ENCODE results near the gene PTRH2. TPM values are rescaled to one million over a fixed set of nuclear protein-coding genes. Genes with fewer than 3 reads are reported as not detected.
"Not testable (repeated sequence)": the region's sequence is repeated elsewhere in the genome, so short reads cannot be mapped to it uniquely, and the experiment has no call there.

Gene PTRH2
- total and polyA plus RNA-seq, 2 donors = 23.2 to 25.9 TPM

DNA sequence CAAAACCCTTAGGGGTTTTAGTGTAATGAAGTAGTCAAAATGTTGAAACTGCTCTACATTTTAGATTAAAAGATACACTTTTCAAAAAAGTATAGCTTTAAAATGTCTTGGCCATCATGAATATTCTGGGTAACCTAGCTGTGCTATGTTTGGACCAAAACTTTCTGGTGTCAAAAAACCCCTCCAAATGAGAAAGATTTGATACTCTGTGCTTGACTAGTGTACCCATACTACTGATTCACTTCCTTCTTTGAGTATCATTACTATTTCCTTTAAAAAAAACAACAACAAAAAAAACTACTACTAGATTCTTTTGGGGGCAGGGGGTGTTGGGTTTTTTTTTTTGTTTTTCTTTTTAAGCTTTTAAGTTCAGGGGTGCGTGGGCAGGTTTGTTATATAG, 37.3 kb downstream of the PTRH2 start:
- no peaks in the 10 kb centered on the region for H3K4me1 ChIP-seq (ENCODE audit: control insufficient read depth in 2 of 2, insufficient read depth in 2 of 2, low read length in 2 of 2)
- H3K9me3 ChIP-seq (ENCODE audit: control insufficient read depth in 2 of 2, insufficient read depth in 1 of 2, low read length in 1 of 2) = no peaks in the 10 kb centered on the region
- 98% methylated on average over 1 of the region's 1 CpG for WGBS
- H3K36me3 ChIP-seq (ENCODE audit: control insufficient read depth in 2 of 2, insufficient read depth in 2 of 2, low read length in 1 of 2) = peaks cover 15 to 82% of the 10 kb centered on the region in 2 donors
- no peaks in the 10 kb centered on the region for H3K27me3 ChIP-seq (ENCODE audit: control insufficient read depth in 2 of 2, insufficient read depth in 1 of 2, low read length in 1 of 2)
- no peak for DNase-seq (ENCODE audit: low read depth in 6 of 9, low spot score in 9 of 9)
- H3K27ac ChIP-seq (ENCODE audit: low read depth in 1 of 2, low read length in 1 of 2) = no peak overlapping the region
- H3K4me3 ChIP-seq (ENCODE audit: low read length in 2 of 2) = no peak overlapping the region

DNA sequence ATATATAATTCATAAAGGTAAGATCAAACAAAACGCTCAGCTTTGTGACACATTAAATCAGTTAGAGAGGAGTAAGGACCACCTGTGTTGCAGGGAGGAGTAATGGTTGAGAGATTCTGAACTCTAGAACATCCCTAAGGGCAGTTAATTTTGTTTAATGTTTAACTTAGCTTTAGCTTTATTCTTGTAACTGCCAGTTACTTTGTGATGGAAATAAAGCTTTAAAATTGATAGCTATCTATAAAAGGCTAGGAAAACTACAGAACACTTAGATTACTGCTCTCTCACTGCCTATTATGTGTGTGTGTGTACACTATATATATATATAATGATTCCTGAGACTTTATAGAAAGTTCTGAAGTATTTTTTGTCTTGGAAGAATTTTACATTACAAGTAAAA, 37.8 kb downstream of the PTRH2 start:
- H3K36me3 ChIP-seq (ENCODE audit: control insufficient read depth in 2 of 2, insufficient read depth in 2 of 2, low read length in 1 of 2) = peaks cover 19 to 83% of the 10 kb centered on the region in 2 donors
- no peaks in the 10 kb centered on the region for H3K4me1 ChIP-seq (ENCODE audit: control insufficient read depth in 2 of 2, insufficient read depth in 2 of 2, low read length in 2 of 2)
- DNase-seq (ENCODE audit: low read depth in 6 of 9, low spot score in 9 of 9) = no peak
- H3K27ac ChIP-seq (ENCODE audit: low read depth in 1 of 2, low read length in 1 of 2) = no peak overlapping the region
- no peaks in the 10 kb centered on the region for H3K9me3 ChIP-seq (ENCODE audit: control insufficient read depth in 2 of 2, insufficient read depth in 1 of 2, low read length in 1 of 2)
- WGBS = 78% methylated on average over 1 of the region's 1 CpG
- no peak overlapping the region for H3K4me3 ChIP-seq (ENCODE audit: low read length in 2 of 2)
- H3K27me3 ChIP-seq (ENCODE audit: control insufficient read depth in 2 of 2, insufficient read depth in 1 of 2, low read length in 1 of 2) = no peaks in the 10 kb centered on the region

DNA sequence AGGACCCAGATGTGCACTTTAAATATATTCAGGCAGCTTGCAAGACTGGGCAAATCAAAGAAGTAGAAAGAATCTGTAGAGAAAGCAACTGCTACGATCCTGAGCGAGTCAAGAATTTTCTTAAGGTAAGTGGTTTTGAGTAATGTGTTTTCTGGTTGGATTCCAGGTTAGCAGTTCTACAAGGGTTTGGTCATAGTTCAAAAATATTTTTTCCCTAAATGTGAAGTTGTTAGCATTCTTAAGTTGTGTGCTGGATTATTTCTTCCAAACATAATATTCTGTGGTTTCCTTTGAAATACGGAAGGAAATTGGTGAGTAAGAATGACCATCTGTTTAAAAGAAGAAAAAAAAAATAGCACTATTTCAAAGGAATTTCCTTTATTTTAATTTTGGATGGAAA, 38.4 kb downstream of the PTRH2 start:
- 43% methylated on average over 3 of the region's 3 CpGs for WGBS
- Histone ChIP-seq H3K4me3 (ENCODE audit: low read length in 2 of 2) (no peak overlapping the region), H3K4me1 (ENCODE audit: control insufficient read depth in 2 of 2, insufficient read depth in 2 of 2, low read length in 2 of 2) (no peaks in the 10 kb centered on the region), H3K27me3 (ENCODE audit: control insufficient read depth in 2 of 2, insufficient read depth in 1 of 2, low read length in 1 of 2) (no peaks in the 10 kb centered on the region), H3K9me3 (ENCODE audit: control insufficient read depth in 2 of 2, insufficient read depth in 1 of 2, low read length in 1 of 2) (no peaks in the 10 kb centered on the region), H3K27ac (ENCODE audit: low read depth in 1 of 2, low read length in 1 of 2) (no peak overlapping the region), H3K36me3 (ENCODE audit: control insufficient read depth in 2 of 2, insufficient read depth in 2 of 2, low read length in 1 of 2) (peaks cover 20 to 83% of the 10 kb centered on the region in 2 donors)
- DNase-seq (ENCODE audit: low read depth in 6 of 9, low spot score in 9 of 9) = no peak

DNA sequence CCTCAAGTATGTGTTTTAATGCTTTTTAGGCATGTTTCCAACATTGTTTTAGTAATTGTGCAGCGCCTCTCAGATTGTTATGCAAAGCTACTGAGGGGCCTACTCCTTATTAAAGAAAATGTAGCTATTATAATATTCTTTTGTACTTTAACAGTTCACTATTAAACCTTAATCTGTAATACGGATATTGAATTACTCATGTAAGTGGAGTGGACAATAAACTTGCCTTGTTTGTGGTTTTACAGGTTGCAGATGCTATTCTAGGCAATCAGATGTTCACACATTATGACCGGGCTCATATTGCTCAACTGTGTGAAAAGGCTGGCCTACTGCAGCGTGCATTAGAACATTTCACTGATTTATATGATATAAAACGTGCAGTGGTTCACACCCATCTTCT, 41.0 kb downstream of the PTRH2 start:
- Histone ChIP-seq H3K27me3 (ENCODE audit: control insufficient read depth in 2 of 2, insufficient read depth in 1 of 2, low read length in 1 of 2) (no peaks in the 10 kb centered on the region), H3K9me3 (ENCODE audit: control insufficient read depth in 2 of 2, insufficient read depth in 1 of 2, low read length in 1 of 2) (no peaks in the 10 kb centered on the region), H3K4me3 (ENCODE audit: low read length in 2 of 2) (no peak overlapping the region), H3K36me3 (ENCODE audit: control insufficient read depth in 2 of 2, insufficient read depth in 2 of 2, low read length in 1 of 2) (peaks cover 26 to 86% of the 10 kb centered on the region in 2 donors), H3K27ac (ENCODE audit: low read depth in 1 of 2, low read length in 1 of 2) (no peak overlapping the region), H3K4me1 (ENCODE audit: control insufficient read depth in 2 of 2, insufficient read depth in 2 of 2, low read length in 2 of 2) (no peaks in the 10 kb centered on the region)
- 94% methylated on average over 5 of the region's 5 CpGs for WGBS
- DNase-seq (ENCODE audit: low read depth in 6 of 9, low spot score in 9 of 9) = no peak

DNA sequence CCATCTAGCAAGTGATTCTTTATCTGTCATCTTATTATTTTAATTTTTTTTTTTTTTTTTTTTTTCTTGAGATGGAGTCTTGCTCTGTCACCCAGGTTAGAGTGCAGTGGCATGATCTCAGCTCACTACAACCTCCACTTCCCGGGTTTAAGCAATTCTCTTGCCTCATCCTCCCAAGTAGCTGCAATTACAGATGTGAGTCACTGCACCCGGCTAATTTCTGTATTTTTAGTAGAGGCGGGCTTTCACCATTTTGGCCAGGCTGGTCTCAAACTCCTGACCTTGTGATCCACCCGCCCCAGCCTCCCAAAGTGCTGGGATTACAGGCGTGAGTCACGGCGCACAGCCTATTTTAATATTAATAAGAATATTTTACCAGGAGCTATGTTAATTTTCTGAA, 50.6 kb downstream of the PTRH2 start:
- H3K4me3 ChIP-seq (ENCODE audit: low read length in 2 of 2); H3K27me3 ChIP-seq (ENCODE audit: control insufficient read depth in 2 of 2, insufficient read depth in 1 of 2, low read length in 1 of 2); H3K27ac ChIP-seq (ENCODE audit: low read depth in 1 of 2, low read length in 1 of 2); H3K4me1 ChIP-seq (ENCODE audit: control insufficient read depth in 2 of 2, insufficient read depth in 2 of 2, low read length in 2 of 2); DNase-seq (ENCODE audit: low read depth in 6 of 9, low spot score in 9 of 9); H3K9me3 ChIP-seq (ENCODE audit: control insufficient read depth in 2 of 2, insufficient read depth in 1 of 2, low read length in 1 of 2): not testable (repeated sequence)
- H3K36me3 ChIP-seq (ENCODE audit: control insufficient read depth in 2 of 2, insufficient read depth in 2 of 2, low read length in 1 of 2) = peaks cover 38 to 76% of the 10 kb centered on the region in 2 donors
- WGBS = 97% methylated on average over 7 of the region's 7 CpGs

DNA sequence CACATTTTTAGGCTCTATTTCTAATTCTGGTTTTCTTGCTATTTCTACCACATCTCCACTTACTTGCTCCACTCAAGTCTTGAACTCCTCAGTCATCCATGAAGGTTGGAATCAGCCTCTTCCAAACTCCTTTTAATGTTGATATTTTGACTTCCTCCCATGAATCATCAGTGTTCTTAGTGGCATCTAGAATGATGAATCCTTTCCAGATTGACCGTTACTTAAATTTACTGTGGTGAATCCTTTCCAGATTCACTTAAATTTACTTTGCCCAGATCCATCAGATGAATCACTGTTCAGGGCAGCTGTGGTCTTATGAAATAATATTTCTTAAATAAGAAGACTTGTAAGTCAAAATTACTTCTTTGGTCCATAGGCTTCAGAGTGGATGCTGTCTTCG, 55.1 kb downstream of the PTRH2 start:
- no peak for DNase-seq (ENCODE audit: low read depth in 6 of 9, low spot score in 9 of 9)
- Histone ChIP-seq H3K27ac (ENCODE audit: low read depth in 1 of 2, low read length in 1 of 2) (no peak overlapping the region), H3K4me1 (ENCODE audit: control insufficient read depth in 2 of 2, insufficient read depth in 2 of 2, low read length in 2 of 2) (no peaks in the 10 kb centered on the region), H3K27me3 (ENCODE audit: control insufficient read depth in 2 of 2, insufficient read depth in 1 of 2, low read length in 1 of 2) (no peaks in the 10 kb centered on the region), H3K9me3 (ENCODE audit: control insufficient read depth in 2 of 2, insufficient read depth in 1 of 2, low read length in 1 of 2) (peaks cover 0 to 1% of the 10 kb centered on the region in 2 donors), H3K4me3 (ENCODE audit: low read length in 2 of 2) (no peak overlapping the region), H3K36me3 (ENCODE audit: control insufficient read depth in 2 of 2, insufficient read depth in 2 of 2, low read length in 1 of 2) (peaks cover 45 to 70% of the 10 kb centered on the region in 2 donors)
- 97% methylated on average over 2 of the region's 2 CpGs for WGBS

DNA sequence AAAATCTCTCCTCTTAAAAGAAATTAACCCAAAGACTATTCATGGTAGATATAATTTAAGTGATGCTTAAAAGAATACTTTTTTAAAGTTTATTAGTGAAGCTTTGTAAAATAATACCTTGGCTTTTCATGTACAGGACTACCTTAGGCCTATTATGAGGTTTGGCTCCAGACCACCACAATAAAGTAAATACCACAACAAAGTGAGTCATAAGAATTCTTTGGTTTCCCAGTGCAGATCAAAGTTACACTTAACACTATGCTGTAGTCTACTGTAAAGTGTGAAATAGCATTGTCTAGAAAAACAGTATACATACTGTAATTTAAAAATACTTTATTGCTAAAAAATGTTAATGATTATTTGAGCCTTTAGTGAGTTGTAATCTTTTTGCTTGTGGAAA, 55.9 kb downstream of the PTRH2 start:
- DNase-seq (ENCODE audit: low read depth in 6 of 9, low spot score in 9 of 9) = peak in 1 of 9 donors; percentile 16
- Histone ChIP-seq H3K27me3 (ENCODE audit: control insufficient read depth in 2 of 2, insufficient read depth in 1 of 2, low read length in 1 of 2) (no peaks in the 10 kb centered on the region), H3K4me1 (ENCODE audit: control insufficient read depth in 2 of 2, insufficient read depth in 2 of 2, low read length in 2 of 2) (no peaks in the 10 kb centered on the region), H3K27ac (ENCODE audit: low read depth in 1 of 2, low read length in 1 of 2) (no peak overlapping the region), H3K36me3 (ENCODE audit: control insufficient read depth in 2 of 2, insufficient read depth in 2 of 2, low read length in 1 of 2) (peaks cover 42 to 68% of the 10 kb centered on the region in 2 donors), H3K9me3 (ENCODE audit: control insufficient read depth in 2 of 2, insufficient read depth in 1 of 2, low read length in 1 of 2) (peaks cover 0 to 1% of the 10 kb centered on the region in 2 donors), H3K4me3 (ENCODE audit: low read length in 2 of 2) (no peak overlapping the region)

DNA sequence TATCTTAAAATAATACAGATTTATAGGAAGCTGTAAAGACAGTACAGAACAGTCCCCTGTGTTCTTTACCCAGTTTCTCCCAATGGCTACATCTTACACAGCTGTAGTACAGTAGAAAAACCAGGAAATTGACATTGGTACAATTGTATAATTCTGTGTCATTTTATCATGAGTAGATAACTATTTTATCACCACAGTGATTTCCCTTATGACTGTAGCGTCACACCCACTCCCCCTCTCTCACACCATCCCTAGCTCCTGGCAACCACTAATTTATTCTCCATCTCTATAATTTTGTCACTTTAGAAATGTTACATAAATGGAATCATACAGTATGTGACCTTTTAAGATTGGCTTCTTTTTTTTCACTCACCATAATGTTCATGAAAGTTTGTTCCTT, 56.6 kb downstream of the PTRH2 start:
- H3K27ac ChIP-seq (ENCODE audit: low read depth in 1 of 2, low read length in 1 of 2) = no peak overlapping the region
- peaks cover 0 to 1% of the 10 kb centered on the region in 2 donors for H3K9me3 ChIP-seq (ENCODE audit: control insufficient read depth in 2 of 2, insufficient read depth in 1 of 2, low read length in 1 of 2)
- H3K27me3 ChIP-seq (ENCODE audit: control insufficient read depth in 2 of 2, insufficient read depth in 1 of 2, low read length in 1 of 2) = no peaks in the 10 kb centered on the region
- no peaks in the 10 kb centered on the region for H3K4me1 ChIP-seq (ENCODE audit: control insufficient read depth in 2 of 2, insufficient read depth in 2 of 2, low read length in 2 of 2)
- peaks cover 42 to 67% of the 10 kb centered on the region in 2 donors for H3K36me3 ChIP-seq (ENCODE audit: control insufficient read depth in 2 of 2, insufficient read depth in 2 of 2, low read length in 1 of 2)
- WGBS = 100% methylated on average over 1 of the region's 1 CpG
- DNase-seq (ENCODE audit: low read depth in 6 of 9, low spot score in 9 of 9) = no peak
- no peak overlapping the region for H3K4me3 ChIP-seq (ENCODE audit: low read length in 2 of 2)

DNA sequence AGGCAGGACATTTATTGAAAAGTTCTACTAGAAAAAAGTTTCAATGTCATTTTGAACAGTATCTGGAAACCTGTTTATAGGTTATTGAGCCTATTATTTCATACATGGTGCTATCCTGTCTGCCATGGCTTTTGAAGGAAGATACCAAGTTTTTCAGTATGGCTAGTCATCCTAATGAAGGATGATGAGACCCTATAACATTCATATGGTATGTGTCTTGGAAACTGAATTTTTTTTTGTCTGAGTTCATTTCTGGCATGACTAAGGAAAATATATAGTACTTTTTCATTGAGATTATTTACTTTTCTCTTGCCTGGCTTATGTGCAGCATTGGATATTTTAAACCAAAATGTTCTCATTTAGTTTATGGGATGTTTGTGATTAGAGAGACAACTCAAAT, 57.3 kb downstream of the PTRH2 start:
- H3K36me3 ChIP-seq (ENCODE audit: control insufficient read depth in 2 of 2, insufficient read depth in 2 of 2, low read length in 1 of 2) = peaks cover 38 to 66% of the 10 kb centered on the region in 2 donors
- H3K27ac ChIP-seq (ENCODE audit: low read depth in 1 of 2, low read length in 1 of 2) = no peak overlapping the region
- DNase-seq (ENCODE audit: low read depth in 6 of 9, low spot score in 9 of 9) = no peak
- no peaks in the 10 kb centered on the region for H3K27me3 ChIP-seq (ENCODE audit: control insufficient read depth in 2 of 2, insufficient read depth in 1 of 2, low read length in 1 of 2)
- peaks cover 0 to 1% of the 10 kb centered on the region in 2 donors for H3K9me3 ChIP-seq (ENCODE audit: control insufficient read depth in 2 of 2, insufficient read depth in 1 of 2, low read length in 1 of 2)
- no peaks in the 10 kb centered on the region for H3K4me1 ChIP-seq (ENCODE audit: control insufficient read depth in 2 of 2, insufficient read depth in 2 of 2, low read length in 2 of 2)
- no peak overlapping the region for H3K4me3 ChIP-seq (ENCODE audit: low read length in 2 of 2)

All from thymus (tissue), 11 donors.